Measurements from ENCODE around the gene PRDM2.
A peak's percentile ranks its signal among the peaks of the same experiment; 100 is the strongest.
"Not testable (repeated sequence)": the region's sequence is repeated elsewhere in the genome, so short reads cannot be mapped to it uniquely, and the experiment has no call there.

Gene PRDM2, protein sequence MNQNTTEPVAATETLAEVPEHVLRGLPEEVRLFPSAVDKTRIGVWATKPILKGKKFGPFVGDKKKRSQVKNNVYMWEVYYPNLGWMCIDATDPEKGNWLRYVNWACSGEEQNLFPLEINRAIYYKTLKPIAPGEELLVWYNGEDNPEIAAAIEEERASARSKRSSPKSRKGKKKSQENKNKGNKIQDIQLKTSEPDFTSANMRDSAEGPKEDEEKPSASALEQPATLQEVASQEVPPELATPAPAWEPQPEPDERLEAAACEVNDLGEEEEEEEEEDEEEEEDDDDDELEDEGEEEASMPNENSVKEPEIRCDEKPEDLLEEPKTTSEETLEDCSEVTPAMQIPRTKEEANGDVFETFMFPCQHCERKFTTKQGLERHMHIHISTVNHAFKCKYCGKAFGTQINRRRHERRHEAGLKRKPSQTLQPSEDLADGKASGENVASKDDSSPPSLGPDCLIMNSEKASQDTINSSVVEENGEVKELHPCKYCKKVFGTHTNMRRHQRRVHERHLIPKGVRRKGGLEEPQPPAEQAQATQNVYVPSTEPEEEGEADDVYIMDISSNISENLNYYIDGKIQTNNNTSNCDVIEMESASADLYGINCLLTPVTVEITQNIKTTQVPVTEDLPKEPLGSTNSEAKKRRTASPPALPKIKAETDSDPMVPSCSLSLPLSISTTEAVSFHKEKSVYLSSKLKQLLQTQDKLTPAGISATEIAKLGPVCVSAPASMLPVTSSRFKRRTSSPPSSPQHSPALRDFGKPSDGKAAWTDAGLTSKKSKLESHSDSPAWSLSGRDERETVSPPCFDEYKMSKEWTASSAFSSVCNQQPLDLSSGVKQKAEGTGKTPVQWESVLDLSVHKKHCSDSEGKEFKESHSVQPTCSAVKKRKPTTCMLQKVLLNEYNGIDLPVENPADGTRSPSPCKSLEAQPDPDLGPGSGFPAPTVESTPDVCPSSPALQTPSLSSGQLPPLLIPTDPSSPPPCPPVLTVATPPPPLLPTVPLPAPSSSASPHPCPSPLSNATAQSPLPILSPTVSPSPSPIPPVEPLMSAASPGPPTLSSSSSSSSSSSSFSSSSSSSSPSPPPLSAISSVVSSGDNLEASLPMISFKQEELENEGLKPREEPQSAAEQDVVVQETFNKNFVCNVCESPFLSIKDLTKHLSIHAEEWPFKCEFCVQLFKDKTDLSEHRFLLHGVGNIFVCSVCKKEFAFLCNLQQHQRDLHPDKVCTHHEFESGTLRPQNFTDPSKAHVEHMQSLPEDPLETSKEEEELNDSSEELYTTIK (N-terminal part only)
- total RNA-seq, result 75.0 to 134 reads per million in 2 donors

DNA sequence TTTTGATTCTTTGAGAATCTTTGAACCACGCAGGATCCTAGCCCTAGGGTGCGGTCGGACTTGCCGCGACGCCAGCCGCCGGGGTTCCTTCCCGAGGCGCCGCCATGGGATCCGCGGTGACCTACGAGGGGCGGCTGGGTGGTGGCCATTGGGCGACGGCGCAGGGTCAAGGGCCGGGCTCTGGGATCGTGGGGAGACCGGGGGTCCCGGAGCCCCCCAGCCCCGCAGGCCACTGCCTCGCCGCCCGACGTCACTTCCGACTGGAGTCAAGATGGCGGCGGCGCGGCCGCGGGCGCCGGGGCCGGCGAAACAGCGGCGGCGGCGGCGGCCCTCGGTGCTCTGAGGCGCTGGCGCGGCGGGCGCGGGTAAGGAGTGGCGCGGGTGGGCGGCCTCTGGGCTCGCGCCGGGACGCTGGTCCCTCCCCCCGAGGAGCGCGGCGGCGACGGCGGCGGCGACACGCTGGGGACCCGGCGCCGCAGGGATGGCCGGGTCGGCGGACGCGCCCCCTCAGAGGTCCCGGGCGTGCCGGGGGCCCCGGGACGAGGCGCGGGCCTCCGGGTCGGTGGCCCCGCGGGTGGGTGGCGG lies at the start of gene PRDM2:
Gene PRDM2, plus strand, starts transcription at position 253 of the 585 bp plus-strand sequence. CDS start 15,418 bp downstream, outside the sequence.
- peak; percentile 53 for DNase-seq

DNA sequence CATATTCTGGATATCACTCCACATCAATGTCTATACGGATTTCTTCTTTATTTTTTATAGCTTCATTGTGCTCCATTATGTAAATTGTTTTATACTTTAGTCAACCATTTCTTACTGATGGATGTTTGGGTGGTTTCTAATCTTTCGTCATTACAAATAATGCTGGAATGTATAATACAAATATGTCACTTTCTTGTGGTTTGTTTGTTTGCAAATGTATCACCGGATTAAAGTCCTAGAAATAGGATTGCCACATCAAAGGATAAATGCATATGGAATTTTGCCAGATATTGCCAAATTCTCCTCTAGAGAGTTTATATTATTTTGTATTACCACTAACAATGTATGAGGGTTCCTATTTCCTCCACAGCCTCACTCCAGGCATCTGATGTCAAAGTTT lies 48.7 kb upstream of the PRDM2 start:
- no peak for DNase-seq

DNA sequence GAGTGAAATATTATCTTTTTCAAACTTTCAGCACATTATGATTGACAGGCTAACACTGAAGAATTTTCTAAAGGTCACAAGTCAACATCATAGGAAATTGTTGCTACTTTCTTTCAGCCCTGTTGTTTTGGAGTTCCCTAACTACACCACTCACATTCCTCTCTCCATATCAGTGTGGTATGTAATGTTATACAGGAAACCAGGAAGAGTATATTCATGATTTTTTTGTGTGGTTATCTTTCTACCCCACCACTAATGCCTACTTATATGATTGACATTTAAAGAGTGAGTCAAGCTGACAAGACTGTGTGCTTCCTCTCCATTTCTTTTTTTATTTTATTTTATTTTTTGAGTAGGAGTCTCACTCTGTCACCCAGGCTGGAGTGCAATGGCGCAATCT lies 47.8 kb upstream of the PRDM2 start:
- no peak for DNase-seq

DNA sequence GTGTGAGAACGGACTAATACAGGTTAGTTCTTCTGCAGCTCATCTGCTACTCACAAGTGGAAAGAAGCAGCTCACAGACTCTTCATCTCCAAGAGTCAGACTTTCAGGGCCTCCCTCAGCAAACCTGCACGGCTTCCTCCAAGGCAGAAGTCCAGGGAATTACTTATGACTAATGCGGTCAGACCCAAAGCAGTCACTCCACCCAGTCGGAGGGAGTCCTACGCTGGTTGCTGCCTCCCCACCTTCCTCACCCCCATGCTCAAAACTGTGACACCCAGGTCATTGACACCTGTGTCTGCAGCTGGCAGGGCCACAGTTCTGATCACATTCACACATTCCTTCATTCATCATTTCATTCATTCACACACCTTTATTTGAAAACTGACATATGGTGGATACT lies 38.4 kb upstream of the PRDM2 start:
- DNase-seq, result no peak

DNA sequence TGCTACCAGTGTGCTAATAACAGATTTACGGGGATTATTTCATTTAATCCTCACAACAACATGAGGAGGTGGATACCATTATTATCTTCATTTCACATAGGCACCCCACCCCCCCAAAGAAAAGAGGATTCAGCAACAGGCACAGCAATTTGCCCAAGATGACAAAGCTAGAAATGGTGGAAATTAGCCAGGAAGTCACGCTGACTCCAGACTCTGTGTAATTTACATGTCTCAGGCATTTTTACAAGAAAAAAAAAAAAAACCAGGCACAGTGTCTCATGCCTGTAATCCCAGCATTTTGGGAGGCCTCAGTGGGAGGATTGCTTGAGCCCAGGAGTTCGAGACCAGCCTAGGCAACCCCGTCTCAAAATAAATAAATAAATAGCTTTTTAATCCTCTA lies 37.5 kb upstream of the PRDM2 start:
- DNase-seq, result no peak

DNA sequence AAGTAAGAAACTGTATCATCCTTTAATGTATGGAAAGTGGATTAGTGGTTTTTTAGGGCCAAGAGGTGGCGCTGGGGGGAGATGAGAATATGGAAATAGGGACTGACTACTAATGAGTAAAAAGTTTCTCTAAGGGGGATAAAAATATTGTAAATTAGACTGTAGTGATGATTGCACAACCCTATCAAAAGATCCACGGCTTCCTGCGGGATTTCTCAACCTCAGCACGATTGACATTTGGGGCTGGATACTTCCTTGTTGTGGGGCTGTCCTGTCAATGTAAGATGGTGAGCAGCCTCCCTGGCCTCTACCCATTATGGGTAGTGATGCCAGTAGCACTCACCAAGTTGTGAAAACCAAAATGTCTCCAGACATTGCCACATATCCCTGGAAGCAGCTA lies 36.0 kb upstream of the PRDM2 start:
- no peak for DNase-seq

DNA sequence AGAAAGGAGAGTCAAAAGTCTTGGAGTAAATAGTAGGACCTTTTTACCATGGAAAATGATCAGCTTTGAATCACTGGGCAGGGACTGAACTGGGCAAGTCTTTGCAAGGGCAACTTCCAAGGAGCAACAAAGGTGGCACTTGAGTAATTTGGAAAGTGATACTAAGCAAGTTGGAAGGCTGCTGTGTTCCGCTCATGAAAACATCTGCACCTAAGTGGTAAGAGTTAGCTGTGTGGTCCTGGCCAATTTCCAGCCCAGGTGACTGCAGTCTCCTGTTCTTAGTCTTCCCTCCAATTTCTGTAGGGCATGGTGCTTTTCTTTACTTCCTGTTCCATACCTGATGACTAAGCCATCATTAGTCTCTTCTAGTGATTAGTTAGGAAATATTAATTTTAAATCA lies 35.5 kb upstream of the PRDM2 start:
- DNase-seq, result no peak

DNA sequence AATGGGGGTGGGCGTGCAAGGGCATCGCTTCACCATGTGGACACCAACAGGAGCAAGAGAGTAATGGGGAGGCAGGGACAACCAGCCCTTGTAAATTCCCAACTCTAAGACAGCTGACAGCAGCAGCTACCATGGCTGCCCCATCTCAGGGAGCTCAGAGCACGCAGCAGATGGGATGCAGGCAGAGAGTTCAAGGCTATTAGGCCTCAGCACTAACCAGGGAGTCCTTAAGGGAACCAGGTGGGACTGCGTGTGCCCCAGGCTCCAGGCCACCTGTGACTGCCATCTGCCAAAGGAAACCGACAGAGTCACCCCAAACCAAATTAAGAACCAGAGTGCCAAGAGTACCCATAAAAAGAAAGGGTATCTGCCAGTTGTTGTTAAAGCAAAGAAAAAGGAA lies 33.7 kb upstream of the PRDM2 start:
- DNase-seq, result no peak

DNA sequence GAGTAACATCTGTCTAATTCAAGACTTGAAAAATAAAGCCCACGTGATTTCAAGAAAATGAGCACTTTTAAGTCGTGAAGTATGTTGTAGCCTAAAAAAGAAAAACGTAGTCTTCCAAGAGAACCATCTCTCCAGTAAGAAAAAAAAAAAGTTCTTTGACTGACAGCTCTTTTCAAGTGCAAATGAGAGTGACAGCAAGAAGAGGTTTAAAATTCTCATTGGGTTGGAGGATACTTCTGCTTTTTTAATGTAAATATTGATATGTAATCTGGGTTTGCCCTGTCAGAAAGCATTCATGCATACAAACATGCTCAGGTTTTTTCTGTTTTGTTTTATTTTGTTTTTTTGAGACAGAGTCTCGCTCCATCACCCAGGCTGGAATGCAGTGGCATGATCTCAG lies 32.3 kb upstream of the PRDM2 start:
- DNase-seq, result no peak

DNA sequence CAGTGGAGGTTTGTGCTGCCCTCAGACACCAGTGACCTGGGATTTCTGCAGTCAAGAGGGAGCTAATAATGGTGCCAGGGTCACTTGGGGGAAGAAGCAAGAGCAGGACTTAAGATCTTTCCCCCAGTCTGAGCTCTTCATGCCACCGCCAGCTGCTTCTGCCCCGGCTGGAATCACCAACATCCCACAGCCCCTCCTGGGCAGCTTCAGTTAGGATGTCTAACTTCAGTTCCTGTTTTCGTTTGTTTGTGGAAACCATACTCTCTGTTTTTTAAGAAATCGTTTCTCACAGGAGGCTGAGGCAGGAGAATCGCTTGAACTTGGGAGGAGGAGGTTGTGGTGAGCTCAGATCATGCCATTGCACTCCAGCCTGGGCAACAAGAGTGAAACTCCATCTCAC lies 25.6 kb upstream of the PRDM2 start:
- no peak for DNase-seq

DNA sequence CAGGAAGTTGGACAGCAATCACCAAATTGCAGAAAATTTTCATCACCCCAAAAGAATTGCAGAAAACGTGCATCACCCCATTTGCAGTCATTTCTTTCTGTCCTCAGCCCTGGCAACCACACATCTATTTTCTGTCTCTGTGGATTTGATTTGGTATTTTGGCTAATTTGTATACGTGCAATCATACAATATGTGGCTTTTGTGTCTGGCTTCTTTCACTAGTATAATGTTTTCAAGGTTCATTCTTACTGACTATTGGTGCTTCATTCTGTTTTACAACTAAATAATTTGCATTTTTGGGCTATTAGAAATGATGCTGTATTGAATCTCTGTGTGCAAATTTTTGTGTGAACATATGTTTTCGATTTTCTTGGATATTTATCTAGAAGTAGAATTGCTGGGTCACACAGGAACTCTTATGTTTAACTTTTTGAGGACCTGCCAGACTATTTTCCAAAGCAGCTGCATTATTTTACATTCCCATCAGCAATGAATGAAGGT lies 24.8 kb upstream of the PRDM2 start:
- no peak for DNase-seq

DNA sequence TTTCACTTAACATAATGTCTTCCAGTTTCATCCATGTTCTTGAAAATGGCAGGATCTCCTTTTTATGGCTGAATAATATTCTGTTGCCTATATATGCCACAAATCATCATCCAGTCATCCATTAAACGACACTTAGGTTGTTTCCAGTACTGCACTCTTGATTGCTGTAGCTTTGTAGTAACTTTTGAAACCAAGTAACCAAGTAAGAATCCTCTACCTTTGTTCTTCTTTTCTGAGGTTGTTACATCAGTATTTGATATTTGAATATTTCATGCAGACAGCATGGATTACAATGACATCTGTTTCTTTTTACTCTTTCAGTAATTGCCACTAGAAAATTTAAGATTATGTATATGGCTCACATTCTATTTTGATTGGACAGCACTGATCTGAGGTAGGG lies 22.1 kb upstream of the PRDM2 start:
- DNase-seq, result no peak

DNA sequence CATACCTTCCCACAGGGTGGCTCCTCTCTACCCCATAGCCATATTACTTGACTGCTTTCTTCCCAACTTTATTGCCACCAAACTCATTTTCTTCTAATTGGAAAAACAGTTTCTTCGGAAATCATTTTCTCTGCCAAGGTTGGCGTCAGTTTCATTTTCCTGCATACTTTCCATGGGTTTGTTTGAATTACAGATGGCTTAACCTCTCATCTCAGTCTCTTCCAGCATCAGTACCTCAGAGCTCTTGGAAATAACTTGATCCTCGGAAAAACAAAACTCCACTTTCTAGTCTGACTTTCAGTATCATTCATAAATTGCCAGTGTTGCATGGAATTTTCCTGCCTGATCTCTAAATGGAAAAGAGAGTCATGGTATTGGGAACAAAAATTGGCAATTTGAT lies 20.3 kb upstream of the PRDM2 start:
- no peak for DNase-seq

DNA sequence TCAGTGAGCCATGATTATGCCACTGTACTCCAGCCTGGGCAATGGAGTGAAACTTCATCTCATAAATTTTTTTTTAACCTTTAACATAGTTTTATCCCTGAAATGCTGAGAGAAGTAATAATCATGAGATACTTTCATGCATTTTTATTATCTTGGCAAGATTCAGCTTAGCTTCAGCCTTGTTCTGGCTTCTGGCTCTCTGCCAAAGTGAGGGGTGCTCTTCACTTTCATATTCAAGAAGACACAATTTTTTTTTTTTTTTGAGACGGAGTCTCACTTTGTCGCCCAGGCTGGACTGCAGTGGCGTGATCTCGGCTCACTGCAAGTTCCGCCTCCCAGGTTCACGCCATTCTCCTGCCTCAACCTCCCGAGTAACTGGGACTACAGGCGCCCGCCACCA lies 19.4 kb upstream of the PRDM2 start:
- DNase-seq, result not testable (repeated sequence)

DNA sequence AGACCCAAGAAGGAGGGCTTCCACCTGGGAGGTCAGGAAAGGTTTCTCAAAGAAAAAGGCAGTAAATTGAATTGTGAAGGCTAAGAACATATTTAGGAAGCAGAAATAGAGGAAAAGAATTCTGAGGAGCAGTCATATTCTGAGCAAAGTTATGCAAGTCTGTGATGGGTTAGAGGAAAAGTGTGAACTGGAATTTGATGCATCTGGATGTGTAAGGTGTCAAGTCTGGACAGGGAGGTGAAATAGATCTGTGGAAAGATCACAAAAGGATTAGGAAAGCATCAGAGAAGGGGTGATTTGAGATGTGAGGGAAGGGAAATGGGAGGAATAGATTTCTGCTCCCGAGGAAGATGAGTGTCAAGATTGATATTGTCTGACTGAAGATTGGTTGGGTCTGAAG lies 18.1 kb upstream of the PRDM2 start:
- no peak for DNase-seq

DNA sequence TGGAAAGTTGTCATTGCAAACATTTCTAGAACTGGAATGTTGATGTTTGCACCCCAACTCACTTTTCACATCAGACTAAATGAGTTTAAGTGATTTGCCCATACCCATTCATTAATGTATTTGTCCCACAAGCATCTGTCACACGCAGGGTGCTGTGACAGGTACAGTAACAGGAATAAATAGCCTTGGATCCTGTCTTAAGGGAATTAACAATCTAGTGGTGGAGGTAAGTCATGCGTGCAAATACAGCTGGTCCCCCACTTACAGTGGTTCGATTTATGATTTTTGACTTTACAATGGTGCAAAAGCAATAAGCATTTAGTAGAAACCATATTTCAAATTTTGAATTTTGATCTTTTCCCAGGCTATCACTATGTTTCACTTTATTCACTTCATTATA lies 17.5 kb upstream of the PRDM2 start:
- DNase-seq, result no peak

DNA sequence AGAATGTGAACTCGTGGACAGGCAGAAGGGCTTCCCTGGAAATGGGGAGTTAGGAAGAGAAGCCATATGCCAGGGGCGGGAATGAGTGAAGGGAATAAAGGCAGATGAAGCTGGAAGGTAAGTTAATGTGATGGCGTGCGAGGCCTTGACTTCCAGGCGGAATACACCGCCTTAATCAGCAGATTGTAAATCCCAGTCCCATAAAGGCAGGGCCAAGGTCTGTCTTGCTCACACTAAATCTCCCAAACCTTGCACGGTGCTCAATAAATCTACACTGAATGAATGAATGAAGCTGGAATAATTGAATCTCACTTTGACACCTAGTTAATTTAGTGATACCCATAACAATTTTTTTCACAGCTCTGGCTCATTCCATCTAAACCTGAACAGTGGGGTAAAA lies 16.8 kb upstream of the PRDM2 start:
- DNase-seq, result no peak

DNA sequence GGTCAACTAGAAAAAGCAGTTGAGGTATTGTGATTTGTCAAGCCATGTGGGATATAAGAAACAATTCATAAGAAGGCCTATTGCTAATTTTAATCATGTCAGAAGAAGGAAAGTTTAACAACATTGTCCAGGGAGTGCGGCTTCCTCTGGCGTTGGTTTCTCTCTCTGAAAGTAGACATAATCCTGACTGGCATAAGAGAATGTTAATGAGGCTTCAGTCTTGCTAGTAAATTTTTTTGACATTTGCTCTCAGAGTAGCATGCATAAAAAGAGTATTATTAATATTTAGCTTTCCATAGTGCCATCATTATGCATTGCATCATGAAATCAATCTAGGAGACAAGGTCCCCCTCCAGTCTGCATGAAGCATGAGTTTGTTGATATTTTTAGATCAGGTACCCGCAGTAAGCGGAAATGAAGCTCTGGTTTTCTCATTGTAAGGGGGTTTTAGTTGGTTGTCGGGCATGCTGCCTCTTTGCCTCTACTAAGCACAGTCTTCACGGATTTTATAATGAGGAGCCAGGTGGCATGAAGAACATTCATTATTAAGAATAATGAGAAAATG lies 12.8 kb upstream of the PRDM2 start:
- no peak for DNase-seq

DNA sequence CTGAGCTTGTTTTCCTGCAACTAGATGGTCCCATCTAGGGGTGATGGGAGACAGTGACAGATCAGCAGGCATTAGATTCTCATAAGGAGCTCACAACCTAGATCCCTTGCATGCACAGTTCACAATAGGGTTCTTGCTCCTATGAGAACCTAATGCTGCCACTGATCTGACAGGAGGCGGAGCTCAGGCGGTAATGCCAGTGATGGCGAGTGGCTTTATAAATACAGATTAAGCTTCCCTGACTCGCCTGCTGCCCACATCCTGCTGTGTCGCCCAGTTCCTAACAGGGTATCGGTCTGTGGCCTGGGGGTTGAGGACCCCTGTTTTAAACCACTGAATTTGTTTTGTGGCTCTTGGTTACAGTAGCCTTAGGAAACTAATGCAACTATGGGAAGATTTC lies 6.9 kb upstream of the PRDM2 start:
- not testable (repeated sequence) for DNase-seq

DNA sequence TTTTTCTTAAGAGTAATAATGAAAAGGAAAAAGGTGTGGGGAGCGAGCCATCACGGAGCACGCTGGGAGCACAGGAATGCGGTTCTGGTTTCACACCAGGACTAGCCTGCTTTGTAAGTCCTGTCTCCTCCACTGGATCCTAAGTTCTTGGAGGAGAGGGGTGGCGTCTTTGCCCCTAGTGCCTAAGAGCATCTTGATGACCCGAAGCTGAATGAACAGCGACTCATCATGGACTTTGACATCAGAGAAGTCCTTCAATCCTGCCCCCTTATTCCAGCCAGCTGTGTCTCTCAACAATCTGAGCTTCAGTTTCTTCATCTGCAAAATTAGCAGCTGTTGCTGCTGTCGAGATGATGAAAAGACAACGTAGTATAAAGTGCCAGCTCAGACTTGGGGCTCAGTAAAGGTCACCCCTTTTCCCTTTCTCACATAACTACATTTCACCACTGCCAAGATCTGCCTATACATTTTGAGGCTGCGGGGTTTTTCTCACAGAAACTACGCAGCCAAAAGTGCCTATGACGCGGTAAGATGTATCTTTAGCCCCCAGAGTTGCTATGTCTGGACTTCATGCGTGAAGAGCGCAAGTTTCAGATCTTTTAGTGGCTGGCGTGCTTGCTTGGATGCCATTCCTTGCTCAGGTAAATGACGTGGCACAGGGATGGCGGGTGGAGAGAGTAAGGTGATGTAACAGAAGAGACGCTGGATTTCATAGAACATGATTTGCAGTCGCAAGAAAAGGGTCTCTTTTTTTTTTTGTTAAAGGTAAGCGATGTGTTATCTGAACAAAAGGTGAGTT lies 4.9 kb upstream of the PRDM2 start:
- DNase-seq, result no peak

DNA sequence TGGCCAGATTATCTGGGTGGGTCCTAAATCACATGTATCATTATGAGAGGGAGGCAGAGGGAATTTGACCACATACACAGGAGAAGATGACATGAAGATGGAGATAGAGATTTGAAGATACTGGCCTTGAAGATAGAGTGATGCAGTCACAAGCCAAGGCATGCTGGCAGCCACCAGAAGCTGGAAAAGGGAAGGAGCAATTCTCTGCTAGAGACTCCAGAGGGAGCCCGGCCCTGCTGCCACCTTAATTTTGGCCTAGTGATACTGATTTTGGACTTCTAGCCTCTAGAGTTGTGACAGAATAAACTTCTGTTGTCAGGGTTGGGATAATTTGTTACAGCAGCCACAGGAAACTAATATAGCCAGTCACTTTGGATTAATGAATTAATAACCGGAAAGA lies 2.2 kb upstream of the PRDM2 start:
- DNase-seq, result no peak

Data from T-helper 9 cell (primary cell).